GM18907 (cell line): ENCODE data around the gene HAL.

Source experiments
- ATAC-seq: cut with Tn5 transposase; IDR thresholded peaks from one replicate; pipeline ENCODE4 v1.9.1; 2021; ENCODE audit warnings: mild to moderate bottlenecking, moderate library complexity; ENCODE audit not compliant: unreplicated experiment

HAL gene

DNA sequence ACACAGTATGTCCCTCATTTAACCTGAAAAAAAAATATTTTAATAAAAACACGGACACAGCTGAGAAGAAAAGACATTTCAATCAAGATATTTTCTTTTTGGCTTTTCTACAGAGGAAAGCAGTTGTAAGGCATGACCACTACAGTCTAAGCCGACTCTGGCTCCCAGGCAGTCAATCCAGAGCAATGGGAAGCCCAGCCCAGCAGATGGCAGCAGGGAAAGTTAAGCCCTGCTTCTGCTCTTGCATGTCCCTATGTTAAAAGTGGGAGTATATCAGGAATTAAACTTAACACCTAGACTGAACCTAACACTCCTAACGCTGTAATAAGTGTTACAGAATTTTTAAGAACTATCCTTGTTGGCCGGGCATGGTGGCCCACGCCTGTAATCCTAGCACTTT, 19.5 kb upstream of the HAL start:
- no peak for ATAC-seq

DNA sequence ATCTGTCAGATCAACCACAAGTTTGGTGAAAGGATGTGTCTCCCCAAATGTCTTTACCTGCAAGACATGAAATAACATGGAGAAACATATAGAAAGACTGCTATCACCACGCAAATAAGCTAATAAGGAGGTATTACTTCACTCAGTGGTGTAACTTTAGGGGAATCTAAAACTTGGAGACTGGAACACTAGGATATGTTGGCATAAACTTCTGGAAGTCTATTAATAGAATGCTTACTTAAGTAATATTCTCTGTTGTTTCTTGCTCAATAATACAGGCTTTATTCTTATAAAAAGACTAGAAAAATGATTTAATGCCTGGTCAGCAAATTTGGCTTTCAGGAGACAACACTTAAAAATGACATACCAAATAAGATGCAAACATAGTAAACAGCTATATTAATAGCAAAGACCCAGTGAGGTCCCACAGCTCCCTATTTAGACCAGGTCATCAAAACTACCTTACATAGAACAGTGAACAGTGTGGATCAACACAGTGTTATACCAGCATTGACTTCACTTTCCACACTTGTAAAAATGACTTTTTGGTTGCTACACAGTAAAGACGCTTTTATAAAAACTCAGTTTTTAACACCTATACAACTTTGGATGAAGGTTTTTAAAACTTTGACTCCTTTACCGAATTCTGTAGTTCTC, 18.9 kb upstream of the HAL start:
- no peak for ATAC-seq

DNA sequence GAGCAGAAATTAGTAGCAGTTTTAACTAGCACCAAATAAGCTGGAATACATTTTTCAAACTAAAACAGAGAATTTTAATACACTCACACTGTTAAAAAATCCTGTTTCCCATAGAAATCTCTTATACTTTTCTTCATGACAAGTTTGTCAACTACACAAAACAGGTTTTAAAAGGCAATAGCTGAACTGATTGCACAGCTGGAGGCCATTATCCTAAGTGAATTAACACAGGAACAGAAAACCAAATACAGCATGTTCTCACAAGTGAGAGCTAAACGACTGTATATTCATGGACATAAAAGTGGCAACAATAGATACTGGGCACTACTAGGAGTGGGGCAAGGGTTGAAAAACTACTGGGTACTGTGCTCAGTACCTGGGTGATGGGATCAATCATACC, 11.6 kb upstream of the HAL start:
- ATAC-seq, result no peak

DNA sequence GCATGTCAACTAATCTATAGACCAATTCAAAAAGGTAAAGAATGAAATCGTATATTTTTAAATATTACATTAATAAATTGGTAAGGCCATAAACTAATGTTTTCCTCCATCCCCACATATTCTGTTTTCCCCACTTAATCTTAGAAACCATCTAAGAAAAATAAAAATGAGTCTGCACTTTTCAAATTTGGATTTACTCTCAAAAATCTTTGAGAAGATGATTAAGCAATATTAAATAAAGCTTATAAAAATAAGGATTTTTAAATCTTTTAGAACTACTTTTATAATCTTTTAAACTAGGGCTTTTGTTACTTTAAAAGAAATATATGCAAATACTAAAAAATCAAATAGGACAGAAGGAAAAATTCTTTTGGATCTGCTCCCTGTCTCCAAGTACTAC, 10.6 kb upstream of the HAL start:
- no peak for ATAC-seq

DNA sequence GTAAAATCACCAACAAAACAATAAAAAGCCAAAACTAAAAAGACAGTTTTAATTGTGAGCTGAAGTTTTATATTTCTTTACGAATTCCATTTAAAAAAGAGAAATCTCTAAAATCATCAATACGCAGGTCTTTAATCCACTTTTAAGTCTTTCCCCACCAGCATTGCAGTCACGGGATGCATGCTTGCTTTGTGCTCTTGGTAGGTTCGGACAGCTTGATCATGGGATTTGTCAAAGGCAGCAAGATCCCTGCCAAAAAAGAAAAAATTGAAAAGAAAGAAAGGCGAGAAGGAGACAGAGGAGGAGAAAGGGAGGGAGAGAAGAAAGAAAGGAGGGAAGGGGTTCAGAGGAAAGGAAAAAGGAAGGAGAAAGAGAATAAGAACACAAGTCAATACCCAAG, 4.7 kb upstream of the HAL start:
- ATAC-seq, result no peak

DNA sequence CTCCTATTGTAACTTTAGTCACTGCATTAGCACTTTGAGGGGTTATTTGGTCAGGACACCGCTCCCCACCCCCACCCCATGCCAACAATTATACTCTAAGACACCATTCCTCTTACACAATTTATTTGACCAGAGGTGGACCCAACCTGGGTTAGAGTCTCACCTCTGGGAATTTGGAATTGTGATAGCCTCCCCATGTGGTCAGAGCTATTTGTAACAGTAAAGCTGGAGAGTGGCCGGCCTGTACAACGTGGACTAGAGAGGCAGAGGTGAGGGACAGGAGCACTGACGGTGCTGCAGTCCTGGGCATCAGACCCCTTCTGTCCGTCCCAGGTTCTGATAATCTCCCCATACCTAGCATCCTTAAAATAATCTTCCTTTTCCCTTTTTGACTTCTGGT, 3.3 kb upstream of the HAL start:
- ATAC-seq, result no peak

DNA sequence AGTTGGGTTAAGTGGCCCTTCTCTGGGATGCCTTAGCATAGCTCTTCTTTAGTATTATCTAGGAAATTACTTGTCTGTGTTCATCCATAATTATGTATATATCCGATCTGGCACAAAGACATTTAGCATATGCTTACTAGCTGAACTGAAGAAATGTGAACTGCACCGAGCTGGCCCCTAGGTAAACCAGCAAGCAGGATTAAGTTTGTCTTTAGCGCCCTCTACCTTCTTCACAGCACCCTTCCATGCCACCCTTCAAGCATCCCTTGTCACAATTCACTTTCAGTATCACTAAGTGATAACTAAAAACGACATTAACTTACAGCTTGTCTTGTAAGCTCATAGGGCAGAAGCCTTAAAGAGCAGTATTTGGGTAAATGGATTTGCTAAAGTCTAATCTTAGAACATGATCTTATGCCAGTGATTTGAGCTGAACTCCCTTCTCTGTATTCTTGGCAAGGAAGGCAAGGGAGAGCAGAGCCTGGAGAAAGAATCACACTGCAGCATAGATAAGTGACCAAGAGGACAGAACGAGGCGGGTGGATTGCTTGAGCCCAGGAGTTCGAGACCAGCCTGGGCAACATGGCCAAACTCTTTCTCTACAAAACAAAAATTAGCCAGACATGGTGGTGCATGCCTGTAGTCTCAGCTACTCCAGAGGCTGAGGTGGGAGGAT, 2.6 kb upstream of the HAL start:
- peak; percentile 94 for ATAC-seq

DNA sequence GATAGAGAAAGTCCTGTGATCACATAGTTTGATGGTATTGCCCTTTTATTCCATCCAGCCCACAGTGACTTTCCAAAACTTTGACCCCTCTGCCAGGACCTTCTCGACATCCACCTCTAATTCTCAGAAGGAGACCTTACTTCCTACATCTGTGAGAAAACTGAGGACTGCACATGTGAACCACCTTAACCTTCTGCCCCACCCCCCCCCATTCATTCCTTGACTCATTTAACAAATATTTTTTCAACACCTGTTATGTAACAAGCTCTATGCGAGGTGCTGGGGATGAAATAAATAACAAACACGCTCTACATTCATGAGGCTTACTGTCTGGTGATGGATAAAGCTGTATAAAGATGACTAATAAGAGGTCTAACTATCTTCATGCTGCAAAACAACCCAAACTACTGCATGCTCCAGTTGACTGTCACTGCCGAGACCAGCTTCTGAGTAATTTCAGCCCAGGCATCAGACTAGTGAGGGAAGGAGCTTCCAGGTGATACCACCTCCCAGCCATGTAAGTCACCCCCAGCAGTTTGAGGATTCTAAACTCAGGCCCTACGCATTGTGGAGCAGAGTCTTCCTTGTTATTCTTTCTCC, 1.9 kb upstream of the HAL start:
- ATAC-seq, result no peak

DNA sequence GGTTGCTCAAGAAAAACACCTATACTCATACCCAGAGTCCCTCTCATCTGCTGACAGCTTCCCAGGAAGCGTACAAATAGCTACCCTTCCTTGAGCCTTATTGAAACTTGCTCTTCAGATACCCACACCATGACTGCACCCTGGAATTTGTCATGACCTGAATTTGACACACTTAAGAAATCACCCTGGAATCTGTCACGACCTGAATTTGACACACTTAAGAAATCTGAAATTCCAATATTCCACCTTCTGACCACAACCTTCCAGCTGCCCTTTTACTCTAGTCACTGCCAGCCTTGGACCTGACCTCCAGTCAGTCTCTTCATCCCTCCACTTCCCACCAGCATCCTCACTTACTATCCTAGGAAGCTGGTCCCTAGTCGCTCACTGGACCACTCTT, 1.1 kb upstream of the HAL start:
- no peak for ATAC-seq

DNA sequence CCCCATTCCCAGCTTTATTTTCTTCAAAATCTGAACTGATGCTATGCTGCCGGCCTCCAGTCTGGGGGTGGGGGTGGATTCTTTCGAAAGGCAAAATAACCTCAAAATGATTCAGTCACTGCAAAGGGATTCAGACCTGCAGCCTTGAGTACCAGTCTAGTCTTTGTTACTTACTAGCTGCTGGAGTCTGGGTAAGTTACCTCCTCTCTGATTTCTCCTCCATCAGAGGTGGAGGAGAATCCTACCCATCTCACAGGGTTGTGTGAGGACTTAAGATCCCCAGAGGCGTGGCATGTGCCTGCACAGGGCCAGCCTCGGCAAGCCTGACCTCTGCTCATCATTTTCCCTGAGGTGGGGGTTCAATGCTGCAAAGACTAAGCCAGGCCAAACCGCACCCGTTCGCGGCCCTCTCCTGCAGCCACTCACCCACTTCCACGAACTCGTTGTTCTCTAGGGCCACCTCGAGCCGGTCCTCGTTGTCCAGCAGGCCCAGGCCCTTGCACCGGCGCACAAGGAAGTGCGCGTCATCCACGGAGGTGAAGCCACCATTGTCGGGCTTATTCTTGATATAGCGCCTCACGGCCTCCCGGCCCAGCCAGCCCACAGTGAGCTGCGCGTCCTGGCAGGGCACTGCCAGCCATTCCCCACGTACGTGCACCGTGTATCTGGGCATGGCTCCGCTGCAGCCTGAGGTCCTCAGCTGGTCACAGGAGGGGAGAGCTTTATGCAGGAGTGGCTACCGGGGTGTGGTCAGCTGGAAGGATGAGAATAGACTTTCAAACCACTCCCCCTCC, 709 bp downstream of the HAL start:
- ATAC-seq, result no peak

DNA sequence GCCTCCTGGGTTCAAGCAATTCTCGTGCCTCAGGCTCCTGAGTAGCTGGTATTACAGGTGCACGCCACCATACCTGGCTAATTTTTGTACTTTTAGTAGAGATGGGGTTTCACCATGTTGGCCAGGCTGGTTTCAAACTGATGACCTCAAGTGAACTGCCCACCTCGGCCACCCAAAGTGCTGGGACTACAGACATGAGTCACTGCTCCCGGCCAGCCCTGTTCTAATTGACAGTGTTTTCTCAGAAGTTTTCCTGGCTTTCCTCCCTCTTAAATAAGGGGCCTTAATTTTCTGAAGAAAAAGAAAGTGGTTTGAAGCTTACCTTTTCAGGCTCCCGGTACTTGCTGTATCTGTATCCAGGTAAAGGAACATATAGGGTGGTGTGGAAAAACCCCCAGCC, 1.7 kb downstream of the HAL start:
- no peak for ATAC-seq

DNA sequence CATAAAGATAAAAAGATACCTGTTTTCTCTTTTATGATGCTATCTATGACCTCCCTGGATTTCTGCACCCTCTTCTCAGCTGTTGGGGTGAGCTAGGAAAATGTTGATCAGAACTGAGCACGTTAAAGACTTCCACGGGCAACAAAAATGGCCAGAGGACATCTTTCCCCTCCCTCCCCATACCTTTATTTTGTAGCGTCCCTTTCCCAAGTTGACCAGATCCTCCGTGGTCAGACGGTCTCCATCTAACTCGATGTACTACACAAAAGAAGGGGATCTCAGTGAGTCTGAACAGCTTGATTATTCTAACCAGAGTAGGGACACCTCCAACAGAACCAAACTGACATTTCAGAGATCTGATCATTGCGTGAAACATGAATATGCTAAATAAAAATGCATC, 2.2 kb downstream of the HAL start:
- ATAC-seq, result no peak

DNA sequence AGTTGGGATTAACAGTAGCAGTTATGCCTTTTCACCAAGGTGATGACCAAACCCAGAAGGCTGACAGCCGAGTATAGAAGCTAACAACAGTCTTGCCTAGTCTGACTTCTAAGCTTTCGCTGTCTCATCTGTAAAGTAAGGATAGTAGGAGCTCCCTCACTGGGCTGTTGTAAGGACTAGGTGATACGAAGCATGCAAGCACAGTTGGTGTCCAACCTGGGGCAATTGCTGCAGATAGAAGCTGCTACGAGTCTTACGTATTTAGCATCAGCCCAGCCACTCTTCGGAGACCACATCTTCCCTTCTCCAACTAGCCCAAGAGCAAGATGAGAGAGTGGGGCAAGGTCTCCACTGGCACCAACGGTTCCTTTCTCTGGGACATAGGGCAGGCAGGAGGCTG, 6.0 kb downstream of the HAL start:
- no peak for ATAC-seq

DNA sequence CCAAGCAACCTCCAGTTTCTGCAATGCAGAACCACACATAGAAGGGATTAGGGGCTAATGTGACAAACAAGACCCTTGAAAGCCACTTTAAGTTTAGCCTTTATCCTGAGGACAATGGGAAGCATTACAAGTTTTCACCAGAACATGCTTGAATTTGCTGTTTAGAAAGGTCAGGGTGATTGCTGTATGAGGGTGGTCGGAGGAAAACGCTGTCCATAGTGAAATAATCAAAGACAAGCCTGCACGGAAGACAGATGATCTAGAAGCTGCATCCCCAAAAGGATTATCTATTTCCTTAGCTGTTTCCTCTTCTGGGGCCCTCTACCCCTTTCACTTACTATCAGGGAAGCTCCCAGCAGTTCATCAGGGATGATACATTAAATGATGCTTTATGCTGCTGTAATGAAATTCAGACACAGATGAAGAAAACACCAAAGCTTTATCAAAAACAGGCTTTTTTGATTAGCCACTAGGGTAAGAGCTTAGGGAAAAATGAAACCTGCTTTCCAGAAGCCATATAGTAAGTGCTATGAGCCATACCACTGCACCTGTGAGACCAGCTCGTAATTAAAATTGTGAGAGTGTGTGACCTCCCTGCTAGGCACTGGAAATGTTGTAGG, 6.5 kb downstream of the HAL start:
- no peak for ATAC-seq

DNA sequence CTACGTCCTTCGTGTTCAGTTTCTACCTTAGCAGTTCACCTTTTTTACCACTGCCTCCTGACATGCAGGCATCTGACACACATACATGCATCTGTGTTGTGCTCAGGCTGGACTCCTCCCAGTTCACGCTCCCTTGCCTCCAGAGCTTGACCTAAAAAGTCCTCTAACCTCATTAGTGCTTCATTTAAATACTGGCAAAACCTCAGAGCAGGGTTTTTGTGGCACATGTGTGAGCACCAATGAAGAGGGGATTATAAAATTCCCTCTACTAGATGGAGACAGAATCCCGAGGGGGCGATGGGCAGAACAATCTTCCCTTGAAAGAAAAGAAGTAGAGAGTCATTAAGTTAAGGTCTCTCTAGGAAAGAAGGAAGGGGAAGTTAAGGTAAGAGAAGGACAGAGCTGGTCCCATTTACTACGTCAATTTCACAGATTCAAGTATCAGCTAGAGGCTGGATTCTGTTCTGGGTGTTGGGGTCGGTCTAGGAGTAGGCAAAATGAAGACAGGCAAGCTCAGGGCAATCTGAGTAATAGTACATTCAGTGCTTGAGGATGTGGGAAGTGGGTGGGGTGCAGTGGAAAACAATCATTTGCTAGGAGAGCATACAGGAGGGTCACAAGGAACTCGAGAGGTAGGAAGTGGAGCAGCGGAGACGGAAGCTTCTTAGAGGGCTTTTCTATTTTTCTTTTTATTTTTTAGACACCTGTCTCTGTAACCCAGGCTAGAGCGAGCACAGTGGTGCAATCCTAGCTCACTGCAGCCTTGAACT, 7.5 kb downstream of the HAL start:
- ATAC-seq, result no peak

DNA sequence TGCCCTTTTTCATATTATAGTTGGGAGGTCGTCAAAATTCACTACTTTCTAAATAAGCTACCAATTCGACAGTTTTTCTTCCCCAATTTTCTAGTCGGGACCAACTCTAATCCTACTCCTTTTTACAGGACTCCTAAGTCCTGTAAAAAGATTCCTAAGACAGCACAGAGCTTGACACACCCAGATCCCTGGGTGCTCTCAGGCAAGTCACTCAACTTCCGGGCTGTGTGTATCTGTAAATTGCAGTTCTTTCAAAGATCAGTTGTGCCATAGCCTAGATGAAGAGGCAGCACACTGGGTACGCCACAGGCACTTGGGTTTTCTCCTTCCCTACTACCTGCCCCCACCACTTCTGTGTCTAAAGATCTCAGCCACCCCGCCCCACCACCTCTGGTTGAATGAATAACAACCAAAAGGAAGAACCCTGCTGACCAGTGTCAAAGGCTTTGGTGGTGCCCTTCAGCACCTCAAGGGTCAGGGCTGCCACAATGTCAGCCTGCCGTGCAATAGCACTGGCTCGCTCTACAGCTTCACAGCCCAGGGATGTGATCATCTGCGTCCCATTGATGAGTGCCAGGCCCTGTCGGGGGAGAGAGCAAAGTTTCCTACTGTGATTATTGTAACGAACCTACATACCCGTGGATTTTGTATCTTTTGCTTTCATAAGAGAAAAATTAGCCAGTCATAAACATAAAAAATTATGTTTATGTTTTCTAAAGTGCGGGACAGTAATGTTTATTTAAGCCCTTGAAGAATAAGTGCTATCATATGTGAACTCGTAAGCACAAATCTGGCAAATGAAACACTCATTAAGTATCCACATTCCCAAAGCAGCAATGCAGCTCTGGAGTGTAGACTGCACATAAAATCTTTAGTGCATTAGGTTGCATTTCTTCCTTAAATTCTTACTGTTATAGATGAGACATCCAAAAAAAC, 9.2 kb downstream of the HAL start:
- no peak for ATAC-seq

DNA sequence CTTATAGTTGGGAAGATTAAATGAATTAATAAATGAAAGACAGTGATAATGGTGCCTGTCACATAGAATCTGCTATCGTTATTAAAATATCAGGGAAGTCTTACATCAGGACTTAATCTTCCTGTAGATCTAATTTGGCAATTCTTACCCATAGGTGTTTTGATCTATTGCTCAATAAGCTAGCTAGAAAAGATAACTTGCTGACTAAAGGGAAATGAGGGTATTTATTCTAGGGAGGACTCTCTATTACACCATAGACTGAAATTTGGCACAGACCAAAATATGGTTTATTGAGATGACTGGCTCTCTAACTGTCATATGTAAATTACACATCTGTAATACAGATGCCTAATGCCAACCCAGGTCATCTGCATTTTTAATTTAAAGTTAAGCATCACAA, 11.5 kb downstream of the HAL start:
- ATAC-seq, result no peak

DNA sequence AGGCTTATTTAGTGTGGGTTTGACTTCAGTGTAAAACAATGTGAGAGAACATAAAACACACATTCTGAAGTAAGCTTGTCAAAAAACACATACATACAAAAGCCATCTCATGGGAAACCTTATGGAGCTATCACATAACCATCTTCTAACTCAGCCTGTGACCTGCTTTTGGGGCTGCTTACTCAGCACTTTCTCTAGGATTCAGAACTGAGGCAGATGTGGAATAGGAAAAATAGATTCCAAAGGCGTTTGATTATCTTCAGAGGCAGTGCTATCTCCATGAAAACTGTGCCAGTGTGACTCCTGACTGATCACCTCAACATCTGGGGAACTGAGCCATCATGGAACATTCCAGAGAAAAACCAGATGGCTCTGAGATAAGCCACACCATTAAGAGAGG, 13.5 kb downstream of the HAL start:
- no peak for ATAC-seq

DNA sequence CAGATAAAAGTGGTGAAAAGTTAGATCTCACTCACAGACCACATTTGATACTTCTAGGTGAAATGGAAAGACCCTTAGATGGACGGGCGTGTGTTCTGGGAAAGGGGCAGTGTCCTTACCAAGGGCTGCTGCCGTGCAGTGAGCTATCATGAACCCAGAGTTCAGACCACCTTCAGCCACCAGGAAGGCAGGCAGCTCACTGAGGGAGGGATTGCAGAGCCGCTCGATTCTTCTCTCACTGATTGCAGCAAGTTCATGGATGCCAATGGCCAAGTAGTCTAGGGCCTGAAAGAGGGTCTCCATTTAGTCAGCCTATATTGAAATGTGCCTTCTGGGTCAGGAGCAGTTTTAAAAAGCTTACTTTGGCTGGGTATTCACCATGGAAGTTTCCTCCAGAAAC, 15.7 kb downstream of the HAL start:
- no peak for ATAC-seq

DNA sequence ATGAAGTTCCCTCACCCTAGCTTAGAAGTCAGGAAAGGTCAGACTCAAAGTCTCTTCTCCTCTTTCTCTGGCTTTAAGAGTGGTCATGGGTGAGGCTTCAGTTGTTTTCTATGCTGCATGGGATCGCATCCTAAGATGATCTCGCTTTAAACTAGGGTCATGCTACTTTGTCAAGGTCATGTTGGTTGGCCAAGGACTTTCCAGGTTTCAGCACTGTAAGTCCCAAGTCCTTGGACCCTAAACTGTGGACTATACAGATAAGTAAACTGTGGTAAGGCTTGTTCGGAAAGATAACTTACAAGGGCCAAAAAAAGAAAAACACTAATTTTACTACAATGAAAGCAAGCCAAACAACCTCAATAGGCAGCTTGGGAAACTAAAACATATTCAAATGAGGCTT, 17.4 kb downstream of the HAL start:
- no peak for ATAC-seq
